Measurements from ENCODE around the gene ANKRD65.

ANKRD65 gene

GRCh38 chr1:1441002-1441888 is 20.2 kb upstream of the ANKRD65 start:
- H2BK15ac ChIP-seq (ENCODE audit: low read depth, poor library complexity, severe bottlenecking), result peak overlapping the region; percentile 4
- peak; percentile 45 for DNase-seq
- no peaks in the 10 kb centered on the region for H3K9me3 ChIP-seq (ENCODE audit: control insufficient read depth, low read length)
- H2AK5ac ChIP-seq (ENCODE audit: low read length, severe bottlenecking), result no peak overlapping the region
- H3K4me1 ChIP-seq (ENCODE audit: control insufficient read depth, insufficient read depth, low read depth, low read length), result peaks cover 47% of the 10 kb centered on the region
- H3K27ac ChIP-seq (ENCODE audit: low read length, poor library complexity, severe bottlenecking), result no peak overlapping the region
- H3K14ac ChIP-seq (ENCODE audit: low read length in 2 of 2), result no peak overlapping the region
- H2BK120ac ChIP-seq (ENCODE audit: low read depth, low read length), result no peak overlapping the region
- 70% methylated on average over 29 of the region's 29 CpGs for WGBS
- H3K4me3 ChIP-seq (ENCODE audit: insufficient read depth in 1 of 2, low read depth in 1 of 2, low read length in 2 of 2), result no peak overlapping the region
- H2BK12ac ChIP-seq (ENCODE audit: low read length in 2 of 2), result no peak overlapping the region
- H3K27me3 ChIP-seq (ENCODE audit: control insufficient read depth in 1 of 2, insufficient read depth in 1 of 2, low read length in 2 of 2), result peaks cover 0 to 18% of the 10 kb centered on the region in 2 experiments
- peaks cover 0 to 48% of the 10 kb centered on the region in 2 experiments for H3K36me3 ChIP-seq (ENCODE audit: control insufficient read depth in 1 of 2, insufficient read depth in 2 of 2, low read depth in 1 of 2, low read length in 2 of 2)
- H3K9ac ChIP-seq (ENCODE audit: low read length), result no peak overlapping the region
- no peak overlapping the region for H2AFZ ChIP-seq (ENCODE audit: low read depth, low read length)
- H3K79me1 ChIP-seq (replicated peaks; ENCODE audit: low read length, poor library complexity, severe bottlenecking), result peaks cover 18% of the 10 kb centered on the region
- H3K18ac ChIP-seq (ENCODE audit: low read depth in 1 of 2, low read length in 2 of 2), result no peak overlapping the region
- H3K4ac ChIP-seq (ENCODE audit: low read depth in 1 of 2, low read length in 2 of 2), result no peak overlapping the region
- no peak overlapping the region for H4K8ac ChIP-seq (ENCODE audit: low read length)
- no peak overlapping the region for H3K4me2 ChIP-seq (ENCODE audit: low read length, poor library complexity, severe bottlenecking)
- H4K91ac ChIP-seq (ENCODE audit: low read length), result no peak overlapping the region
- no peak overlapping the region for H3K23ac ChIP-seq (ENCODE audit: low read length in 2 of 2)
- no peak overlapping the region for H2BK5ac ChIP-seq (ENCODE audit: low read depth, low read length, poor library complexity, severe bottlenecking)

DNA sequence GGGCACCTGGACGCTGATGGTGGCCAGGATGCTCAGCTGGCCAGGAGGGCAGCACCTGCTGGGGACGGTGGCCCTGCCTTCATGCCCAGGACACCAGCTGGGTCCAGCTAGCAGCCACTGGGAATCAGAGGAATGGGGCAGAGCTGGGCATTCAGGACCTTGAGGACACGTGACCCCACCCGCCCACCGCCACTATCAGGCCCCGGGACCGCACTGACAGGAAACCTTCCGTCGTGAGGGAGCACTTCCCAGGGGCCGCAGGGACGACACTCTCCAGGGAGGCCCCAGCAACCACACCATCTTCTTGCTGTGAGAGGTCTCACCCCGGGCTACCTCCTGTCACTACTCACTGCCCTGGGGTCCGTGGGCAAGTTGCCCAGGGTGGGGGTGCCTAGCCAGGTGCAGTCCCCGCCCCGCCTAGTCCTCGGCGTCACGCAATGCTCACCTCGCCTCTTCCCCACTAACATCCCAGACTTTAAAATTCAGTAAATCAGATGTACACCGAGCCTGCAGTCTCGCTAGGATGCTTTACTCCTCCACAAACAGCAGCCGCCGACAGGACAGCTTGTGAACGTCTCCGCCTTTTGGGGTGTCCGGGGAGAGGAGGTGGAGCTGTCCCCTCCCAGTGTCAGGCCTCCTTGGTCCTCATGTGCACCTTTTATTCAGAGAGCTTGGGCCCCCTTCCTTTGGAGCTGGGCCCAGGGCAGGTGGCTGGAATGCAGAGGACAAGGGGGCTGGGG is 19.4 kb upstream of the ANKRD65 start:
- H2AK5ac ChIP-seq (ENCODE audit: low read length, severe bottlenecking), result no peak overlapping the region
- no peak overlapping the region for H2BK120ac ChIP-seq (ENCODE audit: low read depth, low read length)
- H4K91ac ChIP-seq (ENCODE audit: low read length), result no peak overlapping the region
- no peak overlapping the region for H3K4me2 ChIP-seq (ENCODE audit: low read length, poor library complexity, severe bottlenecking)
- H3K27me3 ChIP-seq (ENCODE audit: control insufficient read depth in 1 of 2, insufficient read depth in 1 of 2, low read length in 2 of 2), result peaks cover 0 to 22% of the 10 kb centered on the region in 2 experiments
- peak overlapping the region in 1 of 2 experiments; percentile 26 for H2BK12ac ChIP-seq (ENCODE audit: low read length in 2 of 2)
- peaks cover 0 to 49% of the 10 kb centered on the region in 2 experiments for H3K36me3 ChIP-seq (ENCODE audit: control insufficient read depth in 1 of 2, insufficient read depth in 2 of 2, low read depth in 1 of 2, low read length in 2 of 2)
- WGBS, result 91% methylated on average over 25 of the region's 26 CpGs
- H3K9ac ChIP-seq (ENCODE audit: low read length), result no peak overlapping the region
- no peak overlapping the region for H3K23ac ChIP-seq (ENCODE audit: low read length in 2 of 2)
- no peak overlapping the region for H2AFZ ChIP-seq (ENCODE audit: low read depth, low read length)
- H3K4ac ChIP-seq (ENCODE audit: low read depth in 1 of 2, low read length in 2 of 2), result no peak overlapping the region
- no peak overlapping the region for H3K14ac ChIP-seq (ENCODE audit: low read length in 2 of 2)
- H2BK5ac ChIP-seq (ENCODE audit: low read depth, low read length, poor library complexity, severe bottlenecking), result no peak overlapping the region
- H3K4me1 ChIP-seq (ENCODE audit: control insufficient read depth, insufficient read depth, low read depth, low read length), result peaks cover 53% of the 10 kb centered on the region
- no peak overlapping the region for H2BK15ac ChIP-seq (ENCODE audit: low read depth, poor library complexity, severe bottlenecking)
- H3K18ac ChIP-seq (ENCODE audit: low read depth in 1 of 2, low read length in 2 of 2), result no peak overlapping the region
- H4K8ac ChIP-seq (ENCODE audit: low read length), result no peak overlapping the region
- H3K27ac ChIP-seq (ENCODE audit: low read length, poor library complexity, severe bottlenecking), result no peak overlapping the region
- H3K9me3 ChIP-seq (ENCODE audit: control insufficient read depth, low read length), result no peaks in the 10 kb centered on the region
- no peak for DNase-seq
- peaks cover 23% of the 10 kb centered on the region for H3K79me1 ChIP-seq (replicated peaks; ENCODE audit: low read length, poor library complexity, severe bottlenecking)
- no peak overlapping the region for H3K4me3 ChIP-seq (ENCODE audit: insufficient read depth in 1 of 2, low read depth in 1 of 2, low read length in 2 of 2)

DNA sequence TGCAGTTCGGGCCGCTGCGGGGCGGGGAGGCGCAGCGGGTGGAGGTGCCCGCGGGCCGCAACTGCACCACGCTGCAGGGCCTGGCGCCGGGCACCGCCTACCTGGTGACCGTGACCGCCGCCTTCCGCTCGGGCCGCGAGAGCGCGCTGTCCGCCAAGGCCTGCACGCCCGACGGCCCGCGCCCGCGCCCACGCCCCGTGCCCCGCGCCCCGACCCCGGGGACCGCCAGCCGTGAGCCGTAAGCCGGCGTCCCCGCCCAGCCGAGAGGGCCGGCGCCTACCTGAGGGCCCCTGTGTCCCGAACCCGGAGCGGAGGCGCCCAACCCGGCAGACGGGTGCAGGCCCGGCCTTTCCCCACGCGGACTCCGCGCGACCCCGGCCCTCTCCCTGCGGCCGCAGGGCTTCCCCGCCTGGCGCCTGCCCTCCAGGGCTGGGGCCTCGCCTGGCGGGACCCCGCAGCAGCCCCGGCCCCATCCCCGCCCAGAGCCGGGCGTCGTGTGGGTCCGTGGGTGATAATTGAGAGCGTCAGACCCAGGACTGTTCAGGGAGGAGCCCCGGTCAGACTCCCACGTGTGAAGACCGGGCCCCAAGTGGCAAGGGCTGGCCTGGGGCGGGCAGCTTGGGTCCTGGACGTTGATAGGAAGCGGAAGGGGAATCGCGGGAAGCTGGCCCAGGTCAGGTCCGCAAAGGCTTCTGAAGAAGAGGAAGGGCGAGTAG is 18.6 kb upstream of the ANKRD65 start:
- Histone ChIP-seq H4K91ac (ENCODE audit: low read length) (no peak overlapping the region), H3K4me3 (ENCODE audit: insufficient read depth in 1 of 2, low read depth in 1 of 2, low read length in 2 of 2) (no peak overlapping the region), H3K4ac (ENCODE audit: low read depth in 1 of 2, low read length in 2 of 2) (no peak overlapping the region), H2BK5ac (ENCODE audit: low read depth, low read length, poor library complexity, severe bottlenecking) (no peak overlapping the region), H3K27ac (ENCODE audit: low read length, poor library complexity, severe bottlenecking) (no peak overlapping the region), H3K36me3 (ENCODE audit: control insufficient read depth in 1 of 2, insufficient read depth in 2 of 2, low read depth in 1 of 2, low read length in 2 of 2) (peaks cover 0 to 52% of the 10 kb centered on the region in 2 experiments), H3K4me1 (ENCODE audit: control insufficient read depth, insufficient read depth, low read depth, low read length) (peaks cover 60% of the 10 kb centered on the region), H3K23ac (ENCODE audit: low read length in 2 of 2) (no peak overlapping the region), H3K79me1 (replicated peaks; ENCODE audit: low read length, poor library complexity, severe bottlenecking) (peaks cover 23% of the 10 kb centered on the region), H2BK15ac (ENCODE audit: low read depth, poor library complexity, severe bottlenecking) (no peak overlapping the region), H3K9me3 (ENCODE audit: control insufficient read depth, low read length) (no peaks in the 10 kb centered on the region), H3K4me2 (ENCODE audit: low read length, poor library complexity, severe bottlenecking) (no peak overlapping the region), H3K14ac (ENCODE audit: low read length in 2 of 2) (no peak overlapping the region), H3K9ac (ENCODE audit: low read length) (no peak overlapping the region), H3K18ac (ENCODE audit: low read depth in 1 of 2, low read length in 2 of 2) (no peak overlapping the region), H4K8ac (ENCODE audit: low read length) (no peak overlapping the region), H2BK12ac (ENCODE audit: low read length in 2 of 2) (no peak overlapping the region), H2AK5ac (ENCODE audit: low read length, severe bottlenecking) (no peak overlapping the region), H3K27me3 (ENCODE audit: control insufficient read depth in 1 of 2, insufficient read depth in 1 of 2, low read length in 2 of 2) (peaks cover 0 to 26% of the 10 kb centered on the region in 2 experiments), H2BK120ac (ENCODE audit: low read depth, low read length) (no peak overlapping the region), H2AFZ (ENCODE audit: low read depth, low read length) (no peak overlapping the region)
- 96% methylated on average over 75 of the region's 82 CpGs for WGBS
- no peak for DNase-seq

All from mesenchymal stem cell (in vitro differentiated cells and primary cell).